ENCODE data around the gene OR2H2.

DNA sequence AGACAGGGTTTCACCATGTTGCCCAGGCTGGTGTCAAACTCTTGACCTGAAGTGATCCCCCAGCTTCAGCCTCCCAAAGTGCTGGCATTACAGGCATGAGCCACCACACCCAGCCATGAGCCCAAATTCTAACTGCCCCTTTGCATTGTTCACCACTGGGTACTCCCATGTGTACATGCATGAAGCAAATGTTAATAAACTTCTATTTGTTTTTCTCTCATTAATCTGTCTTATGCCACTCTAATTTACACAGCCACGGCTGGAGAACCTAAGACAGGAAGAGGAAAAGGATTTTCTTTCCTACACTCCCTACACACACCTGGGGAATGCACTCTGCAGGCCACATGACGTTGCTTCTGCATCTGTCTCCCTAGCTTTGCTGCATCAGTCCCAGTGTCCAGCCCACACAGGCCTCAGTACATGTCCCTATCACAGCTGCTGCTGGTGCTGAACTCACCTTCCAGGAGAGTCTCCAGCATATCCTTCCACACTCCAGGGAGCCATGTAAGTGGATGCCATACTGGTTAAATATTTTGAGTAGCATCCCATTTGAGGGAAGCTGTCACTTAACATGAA is 13.3 kb downstream of the OR2H2 start:
- TF ChIP-seq, protein P1, sequence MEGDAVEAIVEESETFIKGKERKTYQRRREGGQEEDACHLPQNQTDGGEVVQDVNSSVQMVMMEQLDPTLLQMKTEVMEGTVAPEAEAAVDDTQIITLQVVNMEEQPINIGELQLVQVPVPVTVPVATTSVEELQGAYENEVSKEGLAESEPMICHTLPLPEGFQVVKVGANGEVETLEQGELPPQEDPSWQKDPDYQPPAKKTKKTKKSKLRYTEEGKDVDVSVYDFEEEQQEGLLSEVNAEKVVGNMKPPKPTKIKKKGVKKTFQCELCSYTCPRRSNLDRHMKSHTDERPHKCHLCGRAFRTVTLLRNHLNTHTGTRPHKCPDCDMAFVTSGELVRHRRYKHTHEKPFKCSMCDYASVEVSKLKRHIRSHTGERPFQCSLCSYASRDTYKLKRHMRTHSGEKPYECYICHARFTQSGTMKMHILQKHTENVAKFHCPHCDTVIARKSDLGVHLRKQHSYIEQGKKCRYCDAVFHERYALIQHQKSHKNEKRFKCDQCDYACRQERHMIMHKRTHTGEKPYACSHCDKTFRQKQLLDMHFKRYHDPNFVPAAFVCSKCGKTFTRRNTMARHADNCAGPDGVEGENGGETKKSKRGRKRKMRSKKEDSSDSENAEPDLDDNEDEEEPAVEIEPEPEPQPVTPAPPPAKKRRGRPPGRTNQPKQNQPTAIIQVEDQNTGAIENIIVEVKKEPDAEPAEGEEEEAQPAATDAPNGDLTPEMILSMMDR (IDR thresholded peaks at IDR 0.05; ENCODE audit: low read length): no peak
- no peak for TF ChIP-seq EZH2 (optimal IDR thresholded peaks at IDR 0.05; ENCODE audit: low read depth, low read length)

Data from MM.1S (cell line).